ENCODE results near the gene ANKRD35. TPM values are rescaled to one million over a fixed set of nuclear protein-coding genes. Genes with fewer than 3 reads are reported as not detected.

ANKRD35 gene
- total and polyA plus RNA-seq, 2 experiments from 2014 or later = 3.6 to 5.6 TPM

DNA sequence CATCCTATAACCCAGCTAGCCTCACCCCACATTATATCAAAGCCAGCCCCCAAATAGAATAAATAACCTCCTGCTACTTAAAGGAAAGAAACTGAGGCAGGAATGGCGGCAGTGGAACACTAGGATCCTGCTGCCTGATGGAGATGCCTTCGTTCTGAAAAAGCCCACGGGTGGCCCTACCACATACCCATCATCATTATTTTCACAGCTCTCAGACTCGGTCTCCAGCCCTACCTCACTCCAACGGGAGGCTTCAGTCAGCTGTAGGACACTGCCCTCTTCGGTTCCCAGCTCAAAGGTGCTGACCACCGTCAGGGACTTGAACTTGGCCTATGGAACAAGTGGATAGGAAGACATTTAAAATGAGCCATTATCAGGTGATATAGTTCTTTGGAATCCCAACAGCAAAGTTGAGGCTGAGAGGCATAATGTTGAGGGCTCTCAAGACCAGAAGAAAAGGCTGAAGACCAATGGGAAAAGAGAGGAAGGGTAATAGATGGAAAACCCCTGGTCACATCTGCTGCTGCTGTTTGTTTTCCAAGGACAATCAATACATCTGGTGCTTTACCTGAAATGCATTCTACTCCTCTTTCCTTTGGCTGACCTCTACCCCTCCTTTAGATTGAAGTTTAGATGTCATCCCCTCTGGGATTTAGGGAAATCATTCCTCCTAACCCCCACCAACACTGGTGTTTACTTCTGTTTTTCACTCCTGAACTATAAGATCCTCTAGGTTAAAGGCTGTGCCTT, 7.8 kb upstream of the ANKRD35 start:
- Histone ChIP-seq H3K4me1 (ENCODE audit: insufficient read depth) (peaks cover 3% of the 10 kb centered on the region; the same call in 1 of the 2 replicates), H3F3A (replicated peaks; ENCODE audit: low read depth) (no peaks in the 10 kb centered on the region), H4K20me1 (replicated peaks; ENCODE audit: insufficient read depth) (no peaks in the 10 kb centered on the region), H2AFZ (no peak overlapping the region), H3K27ac (ENCODE audit: low read depth) (no peak overlapping the region), H3K79me2 (replicated peaks; ENCODE audit: insufficient read depth) (no peaks in the 10 kb centered on the region), H3K36me3 (ENCODE audit: insufficient read depth) (no peaks in the 10 kb centered on the region), H3K4me3 (no peak overlapping the region), H3K27me3 (ENCODE audit: insufficient read depth) (no peaks in the 10 kb centered on the region), H3K9me2 (ENCODE audit: insufficient read depth) (no peaks in the 10 kb centered on the region), H3K4me2 (no peak overlapping the region)
- TF ChIP-seq ZNF331 (CRISPR knock-in tag; IDR thresholded peaks at IDR 0.05; ENCODE audit: low read depth) = no peak
- TF ChIP-seq, protein P1, sequence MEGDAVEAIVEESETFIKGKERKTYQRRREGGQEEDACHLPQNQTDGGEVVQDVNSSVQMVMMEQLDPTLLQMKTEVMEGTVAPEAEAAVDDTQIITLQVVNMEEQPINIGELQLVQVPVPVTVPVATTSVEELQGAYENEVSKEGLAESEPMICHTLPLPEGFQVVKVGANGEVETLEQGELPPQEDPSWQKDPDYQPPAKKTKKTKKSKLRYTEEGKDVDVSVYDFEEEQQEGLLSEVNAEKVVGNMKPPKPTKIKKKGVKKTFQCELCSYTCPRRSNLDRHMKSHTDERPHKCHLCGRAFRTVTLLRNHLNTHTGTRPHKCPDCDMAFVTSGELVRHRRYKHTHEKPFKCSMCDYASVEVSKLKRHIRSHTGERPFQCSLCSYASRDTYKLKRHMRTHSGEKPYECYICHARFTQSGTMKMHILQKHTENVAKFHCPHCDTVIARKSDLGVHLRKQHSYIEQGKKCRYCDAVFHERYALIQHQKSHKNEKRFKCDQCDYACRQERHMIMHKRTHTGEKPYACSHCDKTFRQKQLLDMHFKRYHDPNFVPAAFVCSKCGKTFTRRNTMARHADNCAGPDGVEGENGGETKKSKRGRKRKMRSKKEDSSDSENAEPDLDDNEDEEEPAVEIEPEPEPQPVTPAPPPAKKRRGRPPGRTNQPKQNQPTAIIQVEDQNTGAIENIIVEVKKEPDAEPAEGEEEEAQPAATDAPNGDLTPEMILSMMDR (conservative IDR thresholded peaks at IDR 0.05; ENCODE audit: low read depth in 2 of 2) = no peak
- no peak for TF ChIP-seq NANOG (IDR thresholded peaks at IDR 0.05; ENCODE audit: borderline replicate concordance)
- TF ChIP-seq EZH2 (IDR thresholded peaks at IDR 0.05; ENCODE audit: low read depth, unreplicated experiment) = no peak
- TF ChIP-seq ZNF114 (CRISPR knock-in tag; IDR thresholded peaks at IDR 0.05) = no peak
- TF ChIP-seq CREB1 (CRISPR knock-in tag; IDR thresholded peaks at IDR 0.05; ENCODE audit: low read depth) = no peak
- TF ChIP-seq, protein P2, sequence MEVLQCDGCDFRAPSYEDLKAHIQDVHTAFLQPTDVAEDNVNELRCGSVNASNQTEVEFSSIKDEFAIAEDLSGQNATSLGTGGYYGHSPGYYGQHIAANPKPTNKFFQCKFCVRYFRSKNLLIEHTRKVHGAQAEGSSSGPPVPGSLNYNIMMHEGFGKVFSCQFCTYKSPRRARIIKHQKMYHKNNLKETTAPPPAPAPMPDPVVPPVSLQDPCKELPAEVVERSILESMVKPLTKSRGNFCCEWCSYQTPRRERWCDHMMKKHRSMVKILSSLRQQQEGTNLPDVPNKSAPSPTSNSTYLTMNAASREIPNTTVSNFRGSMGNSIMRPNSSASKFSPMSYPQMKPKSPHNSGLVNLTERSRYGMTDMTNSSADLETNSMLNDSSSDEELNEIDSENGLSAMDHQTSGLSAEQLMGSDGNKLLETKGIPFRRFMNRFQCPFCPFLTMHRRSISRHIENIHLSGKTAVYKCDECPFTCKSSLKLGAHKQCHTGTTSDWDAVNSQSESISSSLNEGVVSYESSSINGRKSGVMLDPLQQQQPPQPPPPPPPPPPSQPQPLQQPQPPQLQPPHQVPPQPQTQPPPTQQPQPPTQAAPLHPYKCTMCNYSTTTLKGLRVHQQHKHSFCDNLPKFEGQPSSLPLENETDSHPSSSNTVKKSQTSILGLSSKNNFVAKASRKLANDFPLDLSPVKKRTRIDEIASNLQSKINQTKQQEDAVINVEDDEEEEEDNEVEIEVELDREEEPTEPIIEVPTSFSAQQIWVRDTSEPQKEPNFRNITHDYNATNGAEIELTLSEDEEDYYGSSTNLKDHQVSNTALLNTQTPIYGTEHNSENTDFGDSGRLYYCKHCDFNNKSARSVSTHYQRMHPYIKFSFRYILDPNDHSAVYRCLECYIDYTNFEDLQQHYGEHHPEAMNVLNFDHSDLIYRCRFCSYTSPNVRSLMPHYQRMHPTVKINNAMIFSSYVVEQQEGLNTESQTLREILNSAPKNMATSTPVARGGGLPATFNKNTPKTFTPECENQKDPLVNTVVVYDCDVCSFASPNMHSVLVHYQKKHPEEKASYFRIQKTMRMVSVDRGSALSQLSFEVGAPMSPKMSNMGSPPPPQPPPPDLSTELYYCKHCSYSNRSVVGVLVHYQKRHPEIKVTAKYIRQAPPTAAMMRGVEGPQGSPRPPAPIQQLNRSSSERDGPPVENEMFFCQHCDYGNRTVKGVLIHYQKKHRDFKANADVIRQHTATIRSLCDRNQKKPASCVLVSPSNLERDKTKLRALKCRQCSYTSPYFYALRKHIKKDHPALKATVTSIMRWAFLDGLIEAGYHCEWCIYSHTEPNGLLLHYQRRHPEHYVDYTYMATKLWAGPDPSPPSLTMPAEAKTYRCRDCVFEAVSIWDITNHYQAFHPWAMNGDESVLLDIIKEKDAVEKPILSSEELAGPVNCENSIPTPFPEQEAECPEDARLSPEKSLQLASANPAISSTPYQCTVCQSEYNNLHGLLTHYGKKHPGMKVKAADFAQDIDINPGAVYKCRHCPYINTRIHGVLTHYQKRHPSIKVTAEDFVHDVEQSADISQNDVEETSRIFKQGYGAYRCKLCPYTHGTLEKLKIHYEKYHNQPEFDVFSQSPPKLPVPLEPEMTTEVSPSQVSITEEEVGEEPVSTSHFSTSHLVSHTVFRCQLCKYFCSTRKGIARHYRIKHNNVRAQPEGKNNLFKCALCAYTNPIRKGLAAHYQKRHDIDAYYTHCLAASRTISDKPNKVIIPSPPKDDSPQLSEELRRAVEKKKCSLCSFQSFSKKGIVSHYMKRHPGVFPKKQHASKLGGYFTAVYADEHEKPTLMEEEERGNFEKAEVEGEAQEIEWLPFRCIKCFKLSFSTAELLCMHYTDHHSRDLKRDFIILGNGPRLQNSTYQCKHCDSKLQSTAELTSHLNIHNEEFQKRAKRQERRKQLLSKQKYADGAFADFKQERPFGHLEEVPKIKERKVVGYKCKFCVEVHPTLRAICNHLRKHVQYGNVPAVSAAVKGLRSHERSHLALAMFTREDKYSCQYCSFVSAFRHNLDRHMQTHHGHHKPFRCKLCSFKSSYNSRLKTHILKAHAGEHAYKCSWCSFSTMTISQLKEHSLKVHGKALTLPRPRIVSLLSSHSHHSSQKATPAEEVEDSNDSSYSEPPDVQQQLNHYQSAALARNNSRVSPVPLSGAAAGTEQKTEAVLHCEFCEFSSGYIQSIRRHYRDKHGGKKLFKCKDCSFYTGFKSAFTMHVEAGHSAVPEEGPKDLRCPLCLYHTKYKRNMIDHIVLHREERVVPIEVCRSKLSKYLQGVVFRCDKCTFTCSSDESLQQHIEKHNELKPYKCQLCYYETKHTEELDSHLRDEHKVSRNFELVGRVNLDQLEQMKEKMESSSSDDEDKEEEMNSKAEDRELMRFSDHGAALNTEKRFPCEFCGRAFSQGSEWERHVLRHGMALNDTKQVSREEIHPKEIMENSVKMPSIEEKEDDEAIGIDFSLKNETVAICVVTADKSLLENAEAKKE (CRISPR knock-in tag; IDR thresholded peaks at IDR 0.05) = no peak
- TF ChIP-seq, protein P3, sequence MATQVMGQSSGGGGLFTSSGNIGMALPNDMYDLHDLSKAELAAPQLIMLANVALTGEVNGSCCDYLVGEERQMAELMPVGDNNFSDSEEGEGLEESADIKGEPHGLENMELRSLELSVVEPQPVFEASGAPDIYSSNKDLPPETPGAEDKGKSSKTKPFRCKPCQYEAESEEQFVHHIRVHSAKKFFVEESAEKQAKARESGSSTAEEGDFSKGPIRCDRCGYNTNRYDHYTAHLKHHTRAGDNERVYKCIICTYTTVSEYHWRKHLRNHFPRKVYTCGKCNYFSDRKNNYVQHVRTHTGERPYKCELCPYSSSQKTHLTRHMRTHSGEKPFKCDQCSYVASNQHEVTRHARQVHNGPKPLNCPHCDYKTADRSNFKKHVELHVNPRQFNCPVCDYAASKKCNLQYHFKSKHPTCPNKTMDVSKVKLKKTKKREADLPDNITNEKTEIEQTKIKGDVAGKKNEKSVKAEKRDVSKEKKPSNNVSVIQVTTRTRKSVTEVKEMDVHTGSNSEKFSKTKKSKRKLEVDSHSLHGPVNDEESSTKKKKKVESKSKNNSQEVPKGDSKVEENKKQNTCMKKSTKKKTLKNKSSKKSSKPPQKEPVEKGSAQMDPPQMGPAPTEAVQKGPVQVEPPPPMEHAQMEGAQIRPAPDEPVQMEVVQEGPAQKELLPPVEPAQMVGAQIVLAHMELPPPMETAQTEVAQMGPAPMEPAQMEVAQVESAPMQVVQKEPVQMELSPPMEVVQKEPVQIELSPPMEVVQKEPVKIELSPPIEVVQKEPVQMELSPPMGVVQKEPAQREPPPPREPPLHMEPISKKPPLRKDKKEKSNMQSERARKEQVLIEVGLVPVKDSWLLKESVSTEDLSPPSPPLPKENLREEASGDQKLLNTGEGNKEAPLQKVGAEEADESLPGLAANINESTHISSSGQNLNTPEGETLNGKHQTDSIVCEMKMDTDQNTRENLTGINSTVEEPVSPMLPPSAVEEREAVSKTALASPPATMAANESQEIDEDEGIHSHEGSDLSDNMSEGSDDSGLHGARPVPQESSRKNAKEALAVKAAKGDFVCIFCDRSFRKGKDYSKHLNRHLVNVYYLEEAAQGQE (IDR thresholded peaks at IDR 0.05; ENCODE audit: unreplicated experiment) = no peak
- TF ChIP-seq POLR2AphosphoS5 (IDR thresholded peaks at IDR 0.05; ENCODE audit: low read depth) = no peak
- no peak for TF ChIP-seq STAT1 (IDR thresholded peaks at IDR 0.05; ENCODE audit: unreplicated experiment)
- no peak for TF ChIP-seq EZH2phosphoT487 (IDR thresholded peaks at IDR 0.05; ENCODE audit: unreplicated experiment)
- no peak for TF ChIP-seq JUNB (IDR thresholded peaks at IDR 0.05; ENCODE audit: unreplicated experiment)
- TF ChIP-seq, protein P4, sequence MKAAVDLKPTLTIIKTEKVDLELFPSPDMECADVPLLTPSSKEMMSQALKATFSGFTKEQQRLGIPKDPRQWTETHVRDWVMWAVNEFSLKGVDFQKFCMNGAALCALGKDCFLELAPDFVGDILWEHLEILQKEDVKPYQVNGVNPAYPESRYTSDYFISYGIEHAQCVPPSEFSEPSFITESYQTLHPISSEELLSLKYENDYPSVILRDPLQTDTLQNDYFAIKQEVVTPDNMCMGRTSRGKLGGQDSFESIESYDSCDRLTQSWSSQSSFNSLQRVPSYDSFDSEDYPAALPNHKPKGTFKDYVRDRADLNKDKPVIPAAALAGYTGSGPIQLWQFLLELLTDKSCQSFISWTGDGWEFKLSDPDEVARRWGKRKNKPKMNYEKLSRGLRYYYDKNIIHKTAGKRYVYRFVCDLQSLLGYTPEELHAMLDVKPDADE (IDR thresholded peaks at IDR 0.05) = no peak
- H3K27ac Mint-ChIP-seq = no peak overlapping the region
- no peak overlapping the region for H3K4me3 Mint-ChIP-seq
- no peaks in the 10 kb centered on the region; the same call in 2 of the 3 replicates for H3K9me3 Mint-ChIP-seq
- DNase-seq (ENCODE audit: low spot score) (no peak), ATAC-seq (no peak)
- no peaks in the 10 kb centered on the region for H3K36me3 Mint-ChIP-seq (ENCODE audit: low read depth)
- peaks cover 6% of the 10 kb centered on the region; the same call in 2 of the 3 replicates for H3K4me1 Mint-ChIP-seq
- peaks cover 10% of the 10 kb centered on the region for H3K27me3 Mint-ChIP-seq (ENCODE audit: insufficient read depth, low read depth, poor library complexity)
